Measurements from ENCODE around the gene ZNF823. TPM values are rescaled to one million over a fixed set of nuclear protein-coding genes. Genes with fewer than 3 reads are reported as not detected.
A peak's percentile ranks its signal among the peaks of the same experiment; 100 is the strongest.

The ZNF823 gene
- total and polyA plus RNA-seq, 9 of the 15 experiments (the other 6 are each of a cell fraction or from before 2014, with no cell fraction given) = 4.0 to 13.4 (median 6.1) TPM

DNA sequence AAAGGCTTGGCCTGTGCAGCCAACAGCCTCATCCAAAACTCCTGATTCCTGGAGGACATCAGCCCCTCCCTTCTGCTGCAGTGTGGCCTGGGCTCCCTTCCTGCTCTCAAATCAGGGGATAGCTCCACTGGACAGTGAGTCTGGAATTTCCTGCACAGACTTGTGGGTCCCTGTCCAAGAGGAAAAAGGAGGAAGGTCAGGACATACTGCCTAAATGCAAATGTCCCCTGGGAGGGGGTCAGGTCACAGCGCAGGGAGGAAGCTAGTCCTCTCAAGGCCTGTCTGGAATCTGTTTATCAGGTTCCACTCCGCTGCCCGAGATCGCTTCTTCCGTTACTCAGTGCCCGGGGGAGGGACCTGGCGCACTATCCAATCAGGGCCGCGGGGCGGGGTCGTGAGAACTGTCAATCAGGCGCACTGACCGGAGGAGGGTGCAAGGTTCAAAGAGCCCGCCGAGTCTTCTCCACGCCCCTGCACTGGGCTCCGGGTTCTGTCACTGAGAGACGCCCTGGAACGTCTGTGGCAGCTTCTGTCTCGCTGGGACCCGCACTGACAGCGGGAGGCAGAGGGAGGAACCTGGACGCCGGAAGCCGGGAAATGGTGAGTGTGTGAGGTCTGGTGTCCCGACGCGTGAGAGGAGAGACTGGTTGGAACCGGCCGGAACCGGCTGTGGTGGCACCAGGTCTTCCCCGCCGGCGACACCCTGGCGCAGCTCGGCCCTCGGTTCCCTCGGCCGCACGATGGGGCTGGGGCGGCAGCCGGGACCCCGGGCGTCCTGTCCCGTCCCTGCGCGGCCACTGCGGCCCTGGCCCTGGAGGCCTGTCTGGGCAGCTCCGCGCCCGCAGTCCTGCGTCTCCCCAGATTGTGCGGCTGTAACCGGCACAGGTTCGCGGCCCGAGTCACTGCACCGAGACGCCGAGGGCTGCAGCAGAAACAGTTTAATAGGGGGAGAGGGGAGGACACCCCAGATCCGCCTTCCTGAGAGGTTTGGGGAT lies 28.1 kb upstream of the ZNF823 start, which contains the start of gene ZNF441:
Gene ZNF441, plus strand, starts transcription at position 404 of the 995 bp plus-strand sequence. Its CDS starts 194 bp downstream, at position 598.
- intact Hi-C loops (cut with micrococcal nuclease) = loop anchor here (2.0 to 5.0 kb wide), 2 partner anchors 28 to 65 kb away; partner anchors contain the start of gene ZNF823
- peak within 1 kb of the TSS; percentile 96 for H3K4me3 ChIP-seq
- peak; percentile 96 to 98 (median 96) for DNase-seq (ENCODE audit: extremely low read depth in 1 of 4, low spot score in 3 of 4)
- peak; percentile 93 for FAIRE-seq
- WGBS (ENCODE audit: insufficient coverage, low coverage, missing lambda C conversion rate) = under 1% methylated on average over 59 of the region's 61 CpGs
- H3K4me2 ChIP-seq (ENCODE audit: insufficient read depth, low read length) = peak within 1 kb of the TSS; percentile 92
- H3K27me3 ChIP-seq (ENCODE audit: control insufficient read depth in 2 of 2, insufficient read depth in 2 of 2, low read length in 2 of 2) = no peaks in the 10 kb centered on the region
- peak within 1 kb of the TSS; percentile 88 for H3K27ac ChIP-seq (ENCODE audit: extremely low read depth, low read depth, low read length)
- H3K4me1 ChIP-seq (replicated peaks in 1 of 2; ENCODE audit: control insufficient read depth in 2 of 2, insufficient read depth in 2 of 2, low read length in 2 of 2) = peaks cover 7 to 18% of the 10 kb centered on the region in 2 experiments
- peak; percentile 99 for ATAC-seq
- H3K9ac ChIP-seq (ENCODE audit: insufficient read depth in 1 of 2, low read depth in 2 of 2, low read length in 2 of 2) = peak within 1 kb of the TSS; percentile 88 to 97
- in situ Hi-C loops (cut with MboI) = no loop called here
- H3K36me3 ChIP-seq (ENCODE audit: control insufficient read depth, insufficient read depth, low read length) = peaks cover 9% of the 10 kb centered on the region; the same call in 2 of the 3 replicates
- POLR2A ChIA-PET = interaction anchor here (0.6 to 1.1 kb wide), 6 partner anchors 24 to 345 kb away, joined by 3 to 5 read pairs (median 3); no protein-coding TSS in a partner anchor
- CTCF ChIA-PET (ENCODE audit: low intra/inter-chr PET ratio) = no interaction called here
- H2AFZ ChIP-seq (ENCODE audit: low read depth, low read length) = peak within 1 kb of the TSS; percentile 100
- H3K9me3 ChIP-seq (replicated peaks; ENCODE audit: control insufficient read depth, insufficient read depth, low read depth, low read length) = peaks cover 17% of the 10 kb centered on the region
- H4K20me1 ChIP-seq (replicated peaks; ENCODE audit: control insufficient read depth, insufficient read depth, low read length) = no peaks in the 10 kb centered on the region
- peaks cover 29% of the 10 kb centered on the region for H3K79me2 ChIP-seq (ENCODE audit: control insufficient read depth, insufficient read depth, low read length)
- H3K9me1 ChIP-seq (ENCODE audit: control insufficient read depth, insufficient read depth, low read length) = no peaks in the 10 kb centered on the region
- BruUV-seq (replicated peaks) = TSS peak; percentile 70
- TF ChIP-seq TBP (optimal IDR thresholded peaks at IDR 0.05; ENCODE audit: low read depth, low read length) (peak; percentile 64), STAT5A (IDR thresholded peaks at IDR 0.05; ENCODE audit: borderline replicate concordance, low read length) (no peak), SNRNP70 (optimal IDR thresholded peaks at IDR 0.05; ENCODE audit: low read depth, low read length) (no peak), OTX1 (CRISPR knock-in tag; IDR thresholded peaks at IDR 0.05) (0 out of 2 replicates have a peak, but pooled peaks have one; percentile 23), LEF1 (IDR thresholded peaks at IDR 0.05) (peak; percentile 72; the same call in 1 of the 2 replicates), HNRNPUL1 (IDR thresholded peaks at IDR 0.05; ENCODE audit: low read length) (no peak), DPF2 (IDR thresholded peaks at IDR 0.05) (no peak; the same call in none of the 2 replicates), ZNF324 (CRISPR knock-in tag; IDR thresholded peaks at IDR 0.05) (no peak), ZNF445 (CRISPR knock-in tag; IDR thresholded peaks at IDR 0.05; ENCODE audit: low read depth) (no peak), ZNF239 (CRISPR knock-in tag; IDR thresholded peaks at IDR 0.05) (no peak), KDM1A (IDR thresholded peaks at IDR 0.05) (no peak), CREBBP (IDR thresholded peaks at IDR 0.05; ENCODE audit: low read depth, low read length) (no peak), MAFG (tag; conservative IDR thresholded peaks at IDR 0.05) (no peak), ZNF143 (CRISPR knock-in tag; IDR thresholded peaks at IDR 0.05) (no peak)
- TF ChIP-seq, protein P1, sequence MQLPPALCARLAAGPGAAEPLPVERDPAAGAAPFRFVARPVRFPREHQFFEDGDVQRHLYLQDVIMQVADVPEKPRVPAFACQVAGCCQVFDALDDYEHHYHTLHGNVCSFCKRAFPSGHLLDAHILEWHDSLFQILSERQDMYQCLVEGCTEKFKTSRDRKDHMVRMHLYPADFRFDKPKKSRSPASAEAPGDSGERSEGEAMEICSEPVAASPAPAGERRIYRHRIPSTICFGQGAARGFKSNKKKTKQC (CRISPR knock-in tag; IDR thresholded peaks at IDR 0.05) = no peak
- TF ChIP-seq, protein P2, sequence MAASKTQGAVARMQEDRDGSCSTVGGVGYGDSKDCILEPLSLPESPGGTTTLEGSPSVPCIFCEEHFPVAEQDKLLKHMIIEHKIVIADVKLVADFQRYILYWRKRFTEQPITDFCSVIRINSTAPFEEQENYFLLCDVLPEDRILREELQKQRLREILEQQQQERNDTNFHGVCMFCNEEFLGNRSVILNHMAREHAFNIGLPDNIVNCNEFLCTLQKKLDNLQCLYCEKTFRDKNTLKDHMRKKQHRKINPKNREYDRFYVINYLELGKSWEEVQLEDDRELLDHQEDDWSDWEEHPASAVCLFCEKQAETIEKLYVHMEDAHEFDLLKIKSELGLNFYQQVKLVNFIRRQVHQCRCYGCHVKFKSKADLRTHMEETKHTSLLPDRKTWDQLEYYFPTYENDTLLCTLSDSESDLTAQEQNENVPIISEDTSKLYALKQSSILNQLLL (CRISPR knock-in tag; IDR thresholded peaks at IDR 0.05; ENCODE audit: borderline replicate concordance) = no peak
- TF ChIP-seq, protein P3, sequence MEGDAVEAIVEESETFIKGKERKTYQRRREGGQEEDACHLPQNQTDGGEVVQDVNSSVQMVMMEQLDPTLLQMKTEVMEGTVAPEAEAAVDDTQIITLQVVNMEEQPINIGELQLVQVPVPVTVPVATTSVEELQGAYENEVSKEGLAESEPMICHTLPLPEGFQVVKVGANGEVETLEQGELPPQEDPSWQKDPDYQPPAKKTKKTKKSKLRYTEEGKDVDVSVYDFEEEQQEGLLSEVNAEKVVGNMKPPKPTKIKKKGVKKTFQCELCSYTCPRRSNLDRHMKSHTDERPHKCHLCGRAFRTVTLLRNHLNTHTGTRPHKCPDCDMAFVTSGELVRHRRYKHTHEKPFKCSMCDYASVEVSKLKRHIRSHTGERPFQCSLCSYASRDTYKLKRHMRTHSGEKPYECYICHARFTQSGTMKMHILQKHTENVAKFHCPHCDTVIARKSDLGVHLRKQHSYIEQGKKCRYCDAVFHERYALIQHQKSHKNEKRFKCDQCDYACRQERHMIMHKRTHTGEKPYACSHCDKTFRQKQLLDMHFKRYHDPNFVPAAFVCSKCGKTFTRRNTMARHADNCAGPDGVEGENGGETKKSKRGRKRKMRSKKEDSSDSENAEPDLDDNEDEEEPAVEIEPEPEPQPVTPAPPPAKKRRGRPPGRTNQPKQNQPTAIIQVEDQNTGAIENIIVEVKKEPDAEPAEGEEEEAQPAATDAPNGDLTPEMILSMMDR (IDR thresholded peaks at IDR 0.05 in 2 of 3, conservative IDR thresholded peaks at IDR 0.05 in 1 of 3; ENCODE audit: insufficient read depth in 2 of 3, low read depth in 1 of 3, low read length in 3 of 3) = no peak

Measured in K562 (cell line).